HG02981 (cell line): ENCODE results near the gene WDR83.
"Not testable (repeated sequence)": the region's sequence is repeated elsewhere in the genome, so short reads cannot be mapped to it uniquely, and the experiment has no call there.

Experiments
- ATAC-seq: cut with Tn5 transposase; IDR thresholded peaks from one replicate; pipeline ENCODE4 v1.9.1; 2021; ENCODE audit warnings: mild to moderate bottlenecking, moderate library complexity; ENCODE audit not compliant: unreplicated experiment

The WDR83 gene

DNA sequence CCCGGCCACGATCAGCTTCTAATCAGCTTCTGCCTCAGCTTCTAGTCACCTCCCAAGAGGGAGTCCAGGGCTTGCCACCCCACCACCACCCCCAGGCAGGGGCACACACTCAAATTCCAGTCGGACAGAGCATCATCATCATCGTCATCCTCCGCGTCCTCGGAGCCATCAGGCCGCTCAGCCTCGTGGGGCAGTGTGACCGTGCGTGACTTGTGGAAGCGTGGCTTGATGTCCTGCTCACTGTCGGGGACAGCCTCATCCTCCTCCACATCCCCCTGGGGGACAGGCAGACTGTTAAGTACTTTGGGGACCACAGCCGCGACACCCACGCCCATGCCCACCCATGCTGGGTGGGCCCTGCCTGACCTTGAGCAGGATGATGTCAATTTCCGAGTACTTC is 44.6 kb downstream of the WDR83 start:
- no peak for ATAC-seq

DNA sequence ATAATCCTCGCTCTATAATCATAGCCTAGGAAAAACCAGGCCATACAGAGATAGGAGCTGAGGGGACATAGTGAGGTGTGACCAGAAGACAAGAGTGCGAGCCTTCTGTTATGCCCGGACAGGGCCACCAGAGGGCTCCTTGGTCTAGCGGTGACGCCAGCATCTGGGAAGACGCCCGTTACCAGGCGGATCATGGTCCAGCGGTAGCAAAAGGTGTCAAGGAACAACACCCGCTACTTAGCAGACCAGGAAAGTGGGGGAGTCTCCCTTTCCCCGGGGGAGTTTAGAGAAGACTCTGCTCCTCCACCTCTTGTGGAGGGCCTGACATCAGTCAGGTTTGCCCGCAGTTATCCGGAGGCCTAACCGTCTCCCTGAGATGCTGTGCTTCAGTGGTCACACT is 45.5 kb downstream of the WDR83 start:
- not testable (repeated sequence) for ATAC-seq

DNA sequence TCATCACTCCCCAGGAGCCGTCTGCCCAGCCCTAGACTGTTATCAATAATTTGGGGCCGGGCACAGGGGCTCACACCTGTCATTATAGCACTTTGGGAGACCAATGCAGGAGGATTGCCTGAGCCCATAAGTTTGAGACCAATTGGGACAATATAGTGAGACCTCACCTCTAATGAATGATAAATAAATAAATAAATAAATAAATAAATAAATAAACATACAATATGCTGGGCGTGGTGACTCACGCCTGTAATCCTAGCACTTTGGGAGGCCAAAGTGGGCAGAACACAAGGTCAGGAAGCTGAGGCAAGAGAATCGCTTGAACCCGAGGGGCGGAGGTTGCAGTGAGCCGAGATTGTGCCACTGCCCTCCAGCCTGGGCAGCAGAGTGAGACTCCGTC is 46.7 kb downstream of the WDR83 start:
- not testable (repeated sequence) for ATAC-seq

DNA sequence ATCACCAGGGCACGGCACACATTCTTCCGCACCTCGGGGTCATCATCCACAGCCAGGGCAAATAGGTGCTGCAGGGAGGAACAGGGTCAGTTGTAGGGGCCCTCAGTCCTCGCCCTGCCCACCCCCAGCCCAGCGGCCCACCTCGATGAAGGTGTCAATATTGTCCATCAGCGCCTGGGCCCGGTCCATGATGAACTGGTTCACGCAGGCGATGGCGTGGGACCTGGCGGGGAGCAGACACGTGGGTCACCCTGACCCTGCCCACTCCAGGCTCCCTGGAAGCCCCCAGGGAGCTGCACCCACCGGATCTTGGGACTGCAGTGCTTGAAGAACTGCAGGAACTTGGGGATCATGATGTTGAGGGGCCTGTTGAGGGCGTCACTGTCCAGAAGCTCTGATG is 48.5 kb downstream of the WDR83 start:
- ATAC-seq: no peak

DNA sequence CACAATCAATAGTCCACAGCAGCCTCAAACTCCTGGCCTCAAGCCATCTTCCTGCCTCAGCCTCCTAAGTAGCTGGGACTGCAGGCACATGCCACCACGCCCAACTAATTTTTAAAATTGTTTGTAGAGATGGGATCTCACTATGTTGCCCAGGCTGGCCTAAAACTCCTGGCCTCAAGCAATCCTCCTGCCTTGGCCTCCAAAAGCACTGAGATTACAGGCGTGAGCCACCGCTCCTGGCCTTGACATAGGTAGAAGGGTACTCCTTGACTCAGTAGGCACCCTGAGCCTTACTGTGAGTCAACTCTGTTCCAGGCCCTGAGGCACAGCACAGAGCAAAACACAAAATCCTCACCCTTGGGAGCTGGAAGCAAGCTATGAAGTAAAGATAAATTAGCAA is 49.3 kb downstream of the WDR83 start:
- ATAC-seq: no peak

DNA sequence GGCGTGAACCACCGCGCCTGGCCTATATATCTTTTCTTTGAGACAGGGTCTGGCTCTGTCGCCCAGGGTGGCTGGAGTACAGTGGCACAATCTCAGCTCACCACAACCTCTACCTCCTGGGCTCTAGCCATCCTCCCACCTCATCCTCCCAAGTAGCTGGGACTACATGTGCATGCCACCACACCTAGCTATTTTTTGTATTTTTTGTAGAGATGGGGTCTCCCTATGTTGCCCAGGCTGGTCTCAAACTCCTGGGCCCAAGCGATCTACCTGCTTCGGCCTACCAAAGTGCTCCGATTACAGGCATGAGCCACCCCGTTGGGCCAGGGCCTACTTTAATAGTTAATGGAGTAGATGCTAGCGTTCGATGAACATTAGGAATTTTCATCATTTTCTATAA is 53.7 kb downstream of the WDR83 start:
- no peak for ATAC-seq

DNA sequence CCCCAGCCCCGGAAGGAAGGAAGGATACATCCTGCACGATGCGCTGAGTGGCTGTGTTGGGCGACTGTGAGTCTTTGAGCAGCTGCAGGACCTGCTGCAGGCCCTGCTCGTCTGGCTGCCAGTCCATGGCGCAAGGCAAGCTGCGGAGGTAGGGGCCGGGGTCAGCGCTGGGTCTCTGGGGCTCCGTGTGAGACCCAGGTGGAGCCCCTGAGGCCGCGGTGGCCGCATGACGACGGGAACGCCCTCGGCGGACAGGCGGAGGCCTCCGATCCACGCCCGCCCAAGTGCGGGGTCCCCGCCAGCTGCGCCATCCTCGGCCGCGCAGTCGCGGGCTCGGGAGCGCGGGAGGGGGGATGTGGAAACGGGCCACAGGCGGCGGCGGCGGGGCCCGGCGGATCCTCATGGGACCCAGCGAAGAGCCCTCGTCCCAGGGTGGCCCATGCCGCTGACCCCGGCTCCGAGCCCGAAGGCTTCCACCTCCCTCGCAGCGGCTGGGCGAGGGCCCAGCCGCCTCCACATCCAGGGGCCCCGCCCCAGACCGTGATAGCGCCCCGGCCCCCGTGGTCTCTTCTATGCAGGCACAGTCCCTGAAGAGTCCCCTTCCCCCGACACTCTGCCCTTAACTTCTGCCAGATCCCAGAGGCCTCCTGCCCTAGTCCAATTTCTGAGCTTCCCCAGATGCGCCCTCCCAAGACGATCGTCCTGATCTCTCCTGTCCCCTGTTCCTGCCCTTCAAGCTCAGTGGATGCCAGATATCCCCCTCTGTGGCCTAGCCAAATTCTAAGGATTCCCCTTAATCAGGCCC is 54.4 kb downstream of the WDR83 start:
- no peak for ATAC-seq

DNA sequence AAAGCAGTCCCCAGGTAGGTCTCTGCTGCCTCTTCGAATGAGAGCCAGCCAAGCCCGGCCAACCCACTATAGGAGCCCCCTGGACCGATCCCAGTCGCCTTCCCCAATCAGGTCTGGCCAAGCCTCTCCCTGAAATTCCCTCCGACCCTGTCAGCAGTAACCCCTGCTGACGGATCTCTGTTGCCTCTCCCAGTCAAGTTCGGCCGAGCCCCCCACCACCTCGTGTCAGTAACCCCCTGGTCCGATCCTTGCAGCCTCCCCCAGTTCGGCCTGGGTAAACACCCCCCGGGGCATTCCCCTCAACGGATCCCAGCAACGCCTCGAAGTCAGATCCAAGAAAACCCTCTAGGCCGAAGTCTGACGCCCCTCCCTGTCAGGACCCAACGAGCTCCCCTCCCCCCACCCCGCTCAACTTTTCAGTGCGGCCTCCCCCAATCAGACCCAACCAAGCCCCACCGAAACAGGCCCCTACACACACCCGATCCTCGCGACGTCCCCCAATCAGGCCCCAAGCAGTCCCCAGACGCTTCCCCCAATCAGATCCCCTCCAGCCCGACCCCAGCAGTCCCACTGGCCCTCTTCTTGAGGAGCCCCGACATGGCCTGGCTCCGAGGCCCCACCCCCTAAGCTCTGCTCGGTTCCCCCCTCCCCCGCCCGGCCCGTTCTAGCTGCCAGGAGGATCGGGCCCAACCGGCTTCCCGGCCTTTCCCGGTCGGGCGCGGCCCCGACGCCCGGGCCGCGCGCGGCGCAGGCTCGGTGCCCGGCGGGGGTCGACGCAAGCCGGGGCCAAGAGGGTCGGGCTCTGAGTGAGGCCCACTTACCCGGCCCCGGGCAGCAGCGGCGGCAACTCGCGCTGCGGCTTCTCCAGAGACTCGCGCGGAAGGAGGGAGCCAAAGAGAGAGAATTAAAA is 55.3 kb downstream of the WDR83 start:
- ATAC-seq: peak; percentile 15

DNA sequence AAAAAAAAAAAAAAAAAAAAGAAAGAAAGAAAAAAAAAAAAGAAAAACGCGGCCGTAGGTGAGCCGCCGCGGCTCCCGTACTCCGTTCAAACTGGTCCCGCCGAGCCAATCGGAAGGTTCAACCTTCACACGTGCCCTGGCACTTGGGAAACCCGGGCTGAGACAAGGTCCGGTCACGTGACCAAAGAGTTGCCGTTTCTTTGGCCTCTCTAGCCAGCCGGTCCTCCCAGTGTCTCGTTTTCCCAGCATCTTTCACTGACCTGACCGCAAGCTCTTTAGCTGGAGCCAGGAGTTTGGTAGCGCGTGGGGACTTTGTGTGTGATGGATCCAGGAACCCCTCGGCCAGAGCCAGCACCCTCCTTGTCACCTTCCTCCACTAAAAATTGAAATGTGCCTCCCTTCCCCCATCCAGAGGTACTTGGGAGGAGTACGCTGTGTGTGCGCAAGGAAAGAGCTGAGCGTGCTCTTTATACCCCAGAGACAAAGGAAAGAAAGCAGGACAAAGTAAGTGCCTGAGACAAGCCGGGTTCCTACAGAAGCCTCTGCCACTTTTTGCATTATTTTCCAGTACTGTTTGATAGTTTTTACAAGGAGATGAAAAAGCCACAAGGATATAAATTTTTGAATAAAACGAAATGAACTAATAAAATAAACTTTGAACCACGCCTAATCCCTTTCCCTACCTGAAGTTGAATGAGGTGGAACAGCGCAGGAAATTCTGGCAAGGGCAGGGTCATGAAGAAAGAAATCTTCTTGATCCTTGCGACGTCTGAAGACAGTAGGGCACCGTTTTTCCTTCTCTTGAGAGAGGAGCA is 56.2 kb downstream of the WDR83 start:
- ATAC-seq: peak; percentile 75

DNA sequence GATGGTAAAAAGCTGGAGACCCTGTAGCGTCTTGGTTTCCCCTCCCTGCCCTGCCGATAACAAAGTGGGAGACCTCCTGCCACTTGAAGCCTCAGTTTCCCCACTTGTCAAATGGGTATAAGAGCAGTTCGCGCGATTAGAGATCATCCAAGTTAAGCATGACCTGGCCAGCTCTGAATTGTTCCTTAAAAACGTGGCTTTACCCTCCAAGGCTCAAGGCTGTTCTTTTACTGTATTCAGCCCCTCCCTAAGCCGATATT is 56.7 kb downstream of the WDR83 start:
- no peak for ATAC-seq

DNA sequence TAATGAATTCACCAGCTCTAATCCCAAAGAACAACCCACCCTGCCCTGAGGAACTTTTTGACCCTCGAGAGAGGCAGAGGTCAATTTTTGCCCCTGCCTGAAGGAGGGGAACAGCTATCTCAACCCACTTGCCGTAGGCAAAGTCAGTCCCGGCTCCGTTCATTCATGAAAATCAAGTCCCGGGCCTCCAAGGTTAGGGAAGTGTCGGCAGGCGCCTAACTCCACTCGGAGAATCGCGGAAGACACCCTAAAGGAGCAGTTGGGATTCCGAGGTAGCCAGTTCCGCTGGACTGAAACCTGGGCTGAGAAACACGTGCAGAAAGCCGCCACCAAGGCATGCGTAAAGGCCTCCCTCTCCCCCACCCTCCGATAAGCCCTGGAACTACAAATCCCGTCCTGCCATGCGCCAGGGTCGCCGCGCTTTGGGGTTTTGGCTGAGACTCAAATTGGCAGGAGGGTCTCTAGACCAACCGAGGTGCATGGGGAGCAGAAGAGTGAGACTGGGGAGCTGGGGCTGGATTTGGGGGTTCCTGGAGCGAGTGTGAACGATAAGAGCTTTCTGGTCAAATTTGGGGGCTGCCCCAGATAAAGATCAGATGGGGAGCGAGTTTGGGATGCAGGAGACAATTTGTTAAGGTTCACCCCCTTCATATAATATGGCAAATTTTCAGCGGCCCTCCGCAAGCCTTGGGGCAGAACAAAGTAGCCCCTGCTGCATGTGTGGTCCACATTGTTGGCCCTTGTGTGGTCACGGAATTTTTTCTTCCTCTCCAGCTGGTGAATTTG is 57.2 kb downstream of the WDR83 start, which contains the start of gene TNPO2:
Gene TNPO2, minus strand, starts transcription at position 292 of the 786 bp plus-strand sequence. CDS start 2,955 bp downstream, outside the sequence.
- no peak for ATAC-seq
